ENCODE measurements around the gene PTH1R. TPM values are rescaled to one million over a fixed set of nuclear protein-coding genes. Genes with fewer than 3 reads are reported as not detected.

The PTH1R gene
- polyA plus RNA-seq, 3 donors, result not detected

- peak overlapping the region; percentile 69 for H3K4me2 ChIP-seq (replicated peaks; ENCODE audit: extremely low read depth, low read length, poor library complexity, severe bottlenecking)
- no peaks in the 10 kb centered on the region for H3K27me3 Mint-ChIP-seq (ENCODE audit: low read depth in 3 of 3)
- no peak for DNase-seq
- peak overlapping the region in 5 of 7 donors; percentile 7 to 98 (median 92) for H3K27ac Mint-ChIP-seq
- TF ChIP-seq CTCF (IDR thresholded peaks at IDR 0.05), result no peak
- H3K79me2 ChIP-seq (ENCODE audit: insufficient read depth, low read length), result peaks cover 87% of the 10 kb centered on the region
- H3K9ac ChIP-seq (ENCODE audit: insufficient read depth, low read length, poor library complexity, severe bottlenecking), result no peak overlapping the region
- no peaks in the 10 kb centered on the region for H4K20me1 ChIP-seq (ENCODE audit: insufficient read depth, low read length)
- H3K4me3 ChIP-seq (replicated peaks in 1 of 3; ENCODE audit: low read depth in 2 of 3, low read length in 3 of 3), result peak overlapping the region in 1 of 3 experiments; percentile 57
- no peaks in the 10 kb centered on the region for H3K27me3 ChIP-seq (ENCODE audit: control insufficient read depth in 2 of 2, insufficient read depth in 2 of 2, low read length in 2 of 2)
- H3K27ac ChIP-seq (ENCODE audit: low read depth in 1 of 2, low read length in 2 of 2), result peak overlapping the region; percentile 91 to 94
- H3K36me3 ChIP-seq (replicated peaks in 1 of 2; ENCODE audit: control insufficient read depth in 1 of 2, insufficient read depth in 2 of 2, low read length in 2 of 2), result peaks cover 10 to 17% of the 10 kb centered on the region in 2 donors
- H3K36me3 Mint-ChIP-seq, result peaks cover 33 to 44% of the 10 kb centered on the region in 2 donors
- intact Hi-C loops (cut with micrococcal nuclease), result loop anchor here in 1 of 2 donors (5.0 kb wide), 1 partner anchor 44 kb away; the partner anchor contains the start of genes CCDC12 and NBEAL2
- H3K4me3 Mint-ChIP-seq, result no peak overlapping the region
- WGBS (ENCODE audit: insufficient coverage), result 96% methylated on average over 3 of the region's 6 CpGs
- H3K9me3 ChIP-seq (replicated peaks in 1 of 2; ENCODE audit: control insufficient read depth in 1 of 2, insufficient read depth in 1 of 2, low read length in 2 of 2), result no peaks in the 10 kb centered on the region
- peaks cover 96% of the 10 kb centered on the region for H3K4me1 Mint-ChIP-seq
- peaks cover 100% of the 10 kb centered on the region in 2 donors for H3K4me1 ChIP-seq (ENCODE audit: control insufficient read depth in 1 of 2, insufficient read depth in 2 of 2, low read length in 2 of 2)
- H3K9me3 Mint-ChIP-seq, result peaks cover 0 to 5% (median under 1%) of the 10 kb centered on the region in 7 donors
- H2AFZ ChIP-seq (ENCODE audit: insufficient read depth, low read depth, low read length, poor library complexity, severe bottlenecking), result no peak overlapping the region
Measured at GRCh38 chr3:46933261-46933660, 55.7 kb downstream of the PTH1R start.

GRCh38 chr3:46934072-46934471 lies 56.6 kb downstream of the PTH1R start:
- peaks cover 96% of the 10 kb centered on the region for H3K4me1 Mint-ChIP-seq
- intact Hi-C loops (cut with micrococcal nuclease), result loop anchor here in 1 of 2 donors (5.0 kb wide), 1 partner anchor 43 kb away; the partner anchor contains the start of genes CCDC12 and NBEAL2
- no peaks in the 10 kb centered on the region for H3K9me3 Mint-ChIP-seq
- no peak for DNase-seq
- TF ChIP-seq CTCF (IDR thresholded peaks at IDR 0.05), result no peak
- no peaks in the 10 kb centered on the region for H3K27me3 ChIP-seq (ENCODE audit: control insufficient read depth in 2 of 2, insufficient read depth in 2 of 2, low read length in 2 of 2)
- no peak overlapping the region for H3K9ac ChIP-seq (ENCODE audit: insufficient read depth, low read length, poor library complexity, severe bottlenecking)
- peak overlapping the region; percentile 63 for H3K4me2 ChIP-seq (replicated peaks; ENCODE audit: extremely low read depth, low read length, poor library complexity, severe bottlenecking)
- peak overlapping the region; percentile 81 to 85 for H3K27ac ChIP-seq (ENCODE audit: low read depth in 1 of 2, low read length in 2 of 2)
- H4K20me1 ChIP-seq (ENCODE audit: insufficient read depth, low read length), result peaks cover 3% of the 10 kb centered on the region
- H3K4me1 ChIP-seq (ENCODE audit: control insufficient read depth in 1 of 2, insufficient read depth in 2 of 2, low read length in 2 of 2), result peaks cover 100% of the 10 kb centered on the region in 2 donors
- H3K36me3 ChIP-seq (replicated peaks in 1 of 2; ENCODE audit: control insufficient read depth in 1 of 2, insufficient read depth in 2 of 2, low read length in 2 of 2), result peaks cover 10 to 18% of the 10 kb centered on the region in 2 donors
- H3K79me2 ChIP-seq (ENCODE audit: insufficient read depth, low read length), result peaks cover 90% of the 10 kb centered on the region
- peaks cover 27 to 46% of the 10 kb centered on the region in 2 donors for H3K36me3 Mint-ChIP-seq
- WGBS (ENCODE audit: insufficient coverage), result no CpG with 5 or more reads among the region's 2 CpGs
- H3K4me3 ChIP-seq (replicated peaks in 1 of 3; ENCODE audit: low read depth in 2 of 3, low read length in 3 of 3), result peak overlapping the region in 1 of 3 experiments; percentile 59
- H3K27ac Mint-ChIP-seq, result peak overlapping the region in 6 of 7 donors; percentile 45 to 97 (median 93)
- H3K4me3 Mint-ChIP-seq, result no peak overlapping the region
- H3K27me3 Mint-ChIP-seq (ENCODE audit: low read depth in 3 of 3), result no peaks in the 10 kb centered on the region
- no peaks in the 10 kb centered on the region for H3K9me3 ChIP-seq (replicated peaks in 1 of 2; ENCODE audit: control insufficient read depth in 1 of 2, insufficient read depth in 1 of 2, low read length in 2 of 2)
- H2AFZ ChIP-seq (ENCODE audit: insufficient read depth, low read depth, low read length, poor library complexity, severe bottlenecking), result no peak overlapping the region
